Prostate gland (tissue), 2 donors: ENCODE data around the gene RAVER1. TPM values are rescaled to one million over a fixed set of nuclear protein-coding genes. Genes with fewer than 3 reads are reported as not detected.

Source experiments
- DNase-seq: peaks from one replicate; pipeline ENCODE4 v3.0.0-alpha.2; 2019; ENCODE audit warnings: low spot score
- H3K27ac ChIP-seq, 2 donors: fragments of 200-600 bp; sonication (generic); 2 replicates each; pipeline ENCODE4 v1.5.1; 2017 to 2019
- H3K27me3 ChIP-seq: fragments of 200-600 bp; sonication (generic); replicated peaks from 2 replicates; pipeline ENCODE4 v1.5.1; 2019; ENCODE audit not compliant: insufficient read depth
- H3K36me3 ChIP-seq, 2 donors: fragments of 200-600 bp; sonication (generic); 1 replicate in 1 of 2; 2 replicates in 1 of 2; pipeline versions ENCODE4 v1.5.1 to v1.8.1; 2017 to 2019
- H3K4me1 ChIP-seq: fragments of 200-600 bp; sonication (generic); replicated peaks from 2 replicates; pipeline ENCODE4 v1.5.1; 2019
- H3K4me3 ChIP-seq, 2 donors: fragments of 200-600 bp; sonication (generic); 2 replicates each; pipeline ENCODE4 v1.5.1; 2017 to 2019
- H3K9me3 ChIP-seq: fragments of 200-600 bp; sonication (generic); 2 replicates; pipeline ENCODE4 v1.5.1; 2017
- POLR2A ChIP-seq: fragments of 450-650 bp; IDR thresholded peaks from one replicate; pipeline ENCODE4 v1.6.1; 2016; ENCODE audit warnings: antibody characterized with exemption, mild to moderate bottlenecking
- POLR2AphosphoS5 ChIP-seq: sonication (generic); formaldehyde crosslinking; IDR thresholded peaks from one replicate; pipeline ENCODE4 v1.6.1; 2017; ENCODE audit warnings: antibody characterized with exemption
- WGBS: methylation state at CpG from one replicate; pipeline ENCODE4 v1.1.5; 2018; 5-methylcytosine and 5-hydroxymethylcytosine counted together
- intact Hi-C: fragments of 100-400 bp; cut with DNase I; formaldehyde crosslinking; loops from one replicate; pipeline ENCODE4 v1.14.2; 2022
- total RNA-seq, 2 donors: library from RNA; depleted of rRNA; stranded (reverse); fragments of >200 nt; gene quantifications; one replicate each; pipeline ENCODE4 v1.1.0, GENCODE V29; 2016
- TF ChIP-seq, protein P1 (sequence below), 4 experiments: fragments of 200-600 bp in 2 of 4; fragments of 450-650 bp in 2 of 4; sonication (generic) in 2 of 4; IDR thresholded peaks; 1 replicate in 3 of 4; 2 replicates in 1 of 4; pipeline ENCODE4 v1.5.1; 2016 to 2019; ENCODE audit warnings: antibody characterized with exemption in 4 of 4, mild to moderate bottlenecking in 2 of 4, moderate library complexity in 2 of 4

The RAVER1 gene
- total RNA-seq, 2 donors from 2014 or later = 50.2 to 53.2 TPM

DNA sequence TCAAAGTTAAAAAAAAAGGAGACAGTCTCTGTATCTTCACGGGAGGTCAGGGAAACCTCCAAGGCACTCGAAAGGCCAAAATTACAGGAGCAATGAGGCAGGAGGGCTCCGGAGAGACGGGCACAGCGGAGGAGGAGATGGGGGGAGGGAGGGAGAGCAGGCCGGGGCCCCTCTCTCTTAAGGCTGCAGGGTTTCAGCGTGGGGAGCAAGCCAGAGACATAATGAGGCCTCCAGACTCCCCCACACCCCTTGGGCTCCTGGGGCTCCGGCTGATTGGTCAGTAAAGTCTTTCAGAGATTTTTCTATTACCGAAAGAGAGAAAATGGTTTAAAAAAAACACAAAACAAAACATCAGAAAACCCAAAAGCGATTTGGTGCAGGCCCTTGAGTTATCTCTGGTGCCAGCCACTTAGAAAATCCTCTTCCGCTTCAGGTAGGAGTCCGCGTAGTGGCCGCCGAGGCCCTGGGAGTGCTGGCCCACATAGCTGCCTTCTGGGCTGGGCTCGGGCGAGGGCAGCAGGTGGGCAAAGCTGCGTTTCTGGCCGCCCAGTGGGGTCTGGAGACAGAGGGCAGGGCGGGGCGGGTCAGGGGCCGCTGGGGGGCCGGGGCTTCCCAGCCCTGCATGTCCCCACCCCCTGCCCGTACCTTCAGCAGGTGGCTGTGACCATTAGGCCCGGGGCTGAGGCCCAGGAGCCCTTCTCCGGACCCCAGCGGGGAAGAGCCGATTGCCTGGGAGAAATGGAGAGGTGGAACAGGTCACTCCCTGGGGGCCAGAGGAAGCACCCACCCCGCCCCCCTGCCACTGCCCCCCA is 16.1 kb downstream of the RAVER1 start:
- Histone ChIP-seq H3K4me3 (no peak overlapping the region), H3K4me1 (no peaks in the 10 kb centered on the region), H3K9me3 (no peaks in the 10 kb centered on the region), H3K36me3 (peaks cover 16 to 17% of the 10 kb centered on the region in 2 donors), H3K27ac (no peak overlapping the region), H3K27me3 (no peaks in the 10 kb centered on the region)
- no peak for DNase-seq
- WGBS = 81% methylated on average over 29 of the region's 29 CpGs
- TF ChIP-seq, protein P1, sequence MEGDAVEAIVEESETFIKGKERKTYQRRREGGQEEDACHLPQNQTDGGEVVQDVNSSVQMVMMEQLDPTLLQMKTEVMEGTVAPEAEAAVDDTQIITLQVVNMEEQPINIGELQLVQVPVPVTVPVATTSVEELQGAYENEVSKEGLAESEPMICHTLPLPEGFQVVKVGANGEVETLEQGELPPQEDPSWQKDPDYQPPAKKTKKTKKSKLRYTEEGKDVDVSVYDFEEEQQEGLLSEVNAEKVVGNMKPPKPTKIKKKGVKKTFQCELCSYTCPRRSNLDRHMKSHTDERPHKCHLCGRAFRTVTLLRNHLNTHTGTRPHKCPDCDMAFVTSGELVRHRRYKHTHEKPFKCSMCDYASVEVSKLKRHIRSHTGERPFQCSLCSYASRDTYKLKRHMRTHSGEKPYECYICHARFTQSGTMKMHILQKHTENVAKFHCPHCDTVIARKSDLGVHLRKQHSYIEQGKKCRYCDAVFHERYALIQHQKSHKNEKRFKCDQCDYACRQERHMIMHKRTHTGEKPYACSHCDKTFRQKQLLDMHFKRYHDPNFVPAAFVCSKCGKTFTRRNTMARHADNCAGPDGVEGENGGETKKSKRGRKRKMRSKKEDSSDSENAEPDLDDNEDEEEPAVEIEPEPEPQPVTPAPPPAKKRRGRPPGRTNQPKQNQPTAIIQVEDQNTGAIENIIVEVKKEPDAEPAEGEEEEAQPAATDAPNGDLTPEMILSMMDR (IDR thresholded peaks at IDR 0.05) = no peak
- no peak for TF ChIP-seq POLR2A
- TF ChIP-seq POLR2AphosphoS5 = no peak
- intact Hi-C loops = no loop called here

DNA sequence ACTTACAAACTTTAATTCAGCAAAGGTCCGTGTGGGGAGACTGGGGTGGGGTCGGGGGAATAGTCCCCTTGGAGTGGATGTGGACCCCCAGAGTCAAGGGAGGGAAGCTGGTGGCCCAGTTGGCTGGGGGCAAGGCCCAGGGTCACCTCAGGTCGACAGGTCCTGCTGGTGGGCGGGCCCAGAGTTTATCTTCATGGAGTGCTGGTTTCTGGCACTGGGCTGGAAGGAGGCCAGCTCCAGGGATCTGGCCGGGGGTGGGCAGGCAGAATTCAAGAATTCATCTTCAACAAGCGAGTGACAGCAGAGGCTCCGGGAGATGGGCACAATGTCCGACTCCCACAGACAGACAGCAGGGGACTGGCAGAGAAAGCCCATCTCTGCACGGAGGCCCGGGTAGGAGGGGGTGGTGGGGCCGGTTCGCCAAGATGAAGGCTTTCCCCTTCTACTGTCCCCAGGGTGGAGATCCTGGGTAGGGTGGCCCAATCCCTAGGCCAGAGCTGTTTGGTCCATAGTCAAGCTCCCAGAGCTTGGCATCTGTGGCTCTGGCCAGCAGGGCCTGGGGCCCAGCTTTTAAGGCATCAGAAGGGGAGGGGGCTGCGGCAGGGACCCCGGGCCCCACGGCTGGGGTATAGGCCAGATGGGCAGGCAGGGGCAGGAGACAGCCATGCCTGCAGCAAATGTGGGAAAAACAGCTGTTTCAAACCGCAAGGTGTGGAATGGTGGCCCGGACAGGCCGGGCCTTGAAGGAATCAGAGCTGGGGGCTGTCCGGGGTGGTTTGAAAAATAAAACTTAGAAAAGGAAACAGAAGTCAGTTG is 16.9 kb downstream of the RAVER1 start:
- H3K4me3 ChIP-seq = no peak overlapping the region
- WGBS = 57% methylated on average over 19 of the region's 19 CpGs
- H3K27me3 ChIP-seq = no peaks in the 10 kb centered on the region
- no peaks in the 10 kb centered on the region for H3K4me1 ChIP-seq
- peak overlapping the region in 1 of 2 donors; percentile 70 for H3K27ac ChIP-seq
- no peak for DNase-seq
- peaks cover 10 to 15% of the 10 kb centered on the region in 2 donors for H3K36me3 ChIP-seq
- intact Hi-C loops = no loop called here
- TF ChIP-seq, protein P1 (IDR thresholded peaks at IDR 0.05) = no peak
- TF ChIP-seq POLR2AphosphoS5 (no peak), POLR2A (no peak)
- H3K9me3 ChIP-seq = no peaks in the 10 kb centered on the region

DNA sequence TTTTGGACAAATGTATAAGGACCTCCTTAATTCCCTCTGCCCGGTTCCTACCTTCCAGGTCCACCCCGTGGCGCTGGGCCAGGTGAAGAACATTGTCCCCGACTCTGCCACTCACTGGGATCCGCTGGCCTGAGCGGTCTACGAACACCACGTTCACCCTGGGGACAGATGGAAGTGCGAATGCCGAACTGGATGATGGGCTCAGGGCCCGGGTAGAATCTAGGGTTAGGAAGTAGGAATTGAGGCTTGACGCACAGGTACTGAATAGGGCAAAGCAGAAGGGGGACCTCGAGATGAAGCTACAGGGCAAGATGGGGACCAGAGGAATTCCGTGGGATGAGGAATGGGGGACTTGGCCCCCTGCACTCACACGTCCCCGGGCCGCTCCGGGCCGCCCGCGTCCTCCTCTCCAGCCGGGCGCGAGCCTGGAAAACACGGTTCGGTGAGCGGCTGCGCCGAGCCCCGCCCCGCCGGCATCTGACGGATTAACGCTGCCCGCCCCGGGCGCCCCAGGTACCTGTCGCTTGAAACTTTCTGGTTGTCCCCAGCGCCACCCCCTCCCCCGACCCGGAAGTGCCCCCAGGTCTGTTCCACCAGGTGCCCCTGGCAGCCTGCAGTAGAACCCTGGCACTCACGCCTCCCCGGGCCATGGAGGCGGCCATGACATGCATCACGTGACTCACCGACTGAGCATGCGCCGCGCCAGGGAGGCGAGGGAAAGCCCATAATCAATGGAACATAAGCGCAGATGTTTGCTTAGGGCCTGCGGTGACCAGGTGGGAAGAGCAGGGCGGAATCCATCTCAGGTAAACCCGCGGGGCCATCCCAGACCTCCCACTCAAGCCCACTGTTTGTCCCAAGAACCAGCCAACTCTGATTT is 17.8 kb downstream of the RAVER1 start, which contains the start of gene FDX2:
FDX2 (minus strand) TSS at position 681 of the 880 bp plus-strand sequence; CDS start at position 662, 19 bp downstream.
- Histone ChIP-seq H3K27ac (peak within 1 kb of the TSS; percentile 57 to 70), H3K27me3 (no peaks in the 10 kb centered on the region), H3K36me3 (peaks cover 4 to 11% of the 10 kb centered on the region in 2 donors), H3K9me3 (no peaks in the 10 kb centered on the region), H3K4me1 (no peaks in the 10 kb centered on the region), H3K4me3 (peak within 1 kb of the TSS; percentile 66 to 94)
- intact Hi-C loops = no loop called here
- WGBS = under 1% methylated on average over 49 of the region's 55 CpGs
- TF ChIP-seq POLR2AphosphoS5 = peak; percentile 90
- TF ChIP-seq, protein P1 (IDR thresholded peaks at IDR 0.05) = peak in 1 of 4 experiments; percentile 2
- no peak for TF ChIP-seq POLR2A
- peak; percentile 80 for DNase-seq

DNA sequence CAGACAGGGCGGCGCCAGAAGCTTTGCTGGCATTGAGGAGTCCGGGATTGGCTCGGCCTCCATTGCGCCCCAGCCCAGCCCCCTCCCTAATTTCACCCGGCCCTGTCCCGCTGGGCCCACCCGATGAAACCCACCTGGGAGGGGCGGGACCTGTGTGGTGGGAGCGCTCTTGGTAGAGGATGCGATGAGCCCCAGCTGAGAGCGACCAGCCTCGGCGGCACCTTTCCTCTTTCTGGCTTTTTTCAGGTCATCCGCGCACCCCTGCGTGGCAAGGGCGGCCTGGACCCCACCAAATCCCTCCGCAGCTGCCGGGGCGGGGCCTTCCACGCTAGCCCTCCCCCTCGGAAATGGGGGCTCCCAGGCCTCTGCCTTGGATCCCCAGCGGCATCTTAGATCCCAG is 23.9 kb downstream of the RAVER1 start, which contains the start of gene ZGLP1:
ZGLP1 (minus strand) TSS at position 393 of the 400 bp plus-strand sequence.
- no peaks in the 10 kb centered on the region for H3K9me3 ChIP-seq
- no peaks in the 10 kb centered on the region for H3K36me3 ChIP-seq
- 88% methylated on average over 22 of the region's 24 CpGs for WGBS
- DNase-seq = no peak
- intact Hi-C loops = no loop called here
- no peaks in the 10 kb centered on the region for H3K27me3 ChIP-seq
- H3K27ac ChIP-seq = no peak within 1 kb of the TSS
- no peaks in the 10 kb centered on the region for H3K4me1 ChIP-seq
- H3K4me3 ChIP-seq = no peak within 1 kb of the TSS
- TF ChIP-seq, protein P1 (IDR thresholded peaks at IDR 0.05) = no peak
- no peak for TF ChIP-seq POLR2AphosphoS5
- TF ChIP-seq POLR2A = no peak
